Measurements from ENCODE around the gene PLCXD3.
"Not testable (repeated sequence)": the region's sequence is repeated elsewhere in the genome, so short reads cannot be mapped to it uniquely, and the experiment has no call there.

PLCXD3 gene

DNA sequence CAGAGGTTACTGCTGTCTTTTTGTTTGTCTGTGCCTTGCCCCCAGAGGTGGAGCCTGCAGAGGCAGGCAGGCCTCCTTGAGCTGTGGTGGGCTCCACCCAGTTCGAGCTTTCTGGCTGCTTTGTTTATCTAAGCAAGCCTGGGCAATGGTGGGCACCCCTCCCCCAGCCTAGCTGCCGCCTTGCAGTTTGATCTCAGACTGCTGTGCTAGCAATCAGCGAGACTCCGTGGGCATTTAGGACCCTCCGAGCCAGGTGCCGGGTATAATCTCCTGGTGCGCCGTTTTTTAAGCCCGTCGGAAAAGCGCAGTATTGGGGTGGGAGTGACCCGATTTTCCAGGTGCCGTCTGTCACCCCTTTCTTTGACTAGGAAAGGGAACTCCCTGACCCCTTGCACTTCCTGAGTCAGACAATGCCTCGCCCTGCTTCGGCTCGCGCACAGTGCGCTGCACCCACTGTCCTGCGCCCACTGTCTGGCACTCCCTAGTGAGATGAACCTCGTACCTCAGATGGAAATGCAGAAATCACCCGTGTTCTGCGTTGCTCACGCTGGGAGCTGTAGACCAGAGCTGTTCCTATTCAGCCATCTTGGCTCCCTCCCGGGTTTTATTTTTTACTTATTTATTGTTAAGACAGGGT is 16.8 kb downstream of the PLCXD3 start:
- DNase-seq (ENCODE audit: low read depth, low spot score) = not testable (repeated sequence)

DNA sequence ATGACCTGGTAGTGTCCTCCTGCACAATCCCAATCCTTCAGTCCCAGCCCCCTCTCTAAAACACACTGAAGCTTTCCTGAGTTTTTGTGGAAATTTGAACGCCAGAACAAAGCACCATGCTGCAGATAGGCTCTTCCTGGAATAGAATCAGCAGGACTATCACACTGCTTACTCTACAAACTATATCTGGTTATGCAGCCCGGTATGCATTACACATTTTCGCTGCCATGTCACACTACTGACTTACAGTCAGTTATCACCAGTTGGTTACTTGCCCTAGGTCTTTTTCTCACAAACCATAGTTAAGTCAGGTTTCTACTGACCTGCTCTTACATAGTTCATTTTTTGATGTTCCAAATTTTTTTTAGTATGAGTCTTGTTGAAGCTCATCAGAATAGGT is 24.9 kb downstream of the PLCXD3 start:
- DNase-seq (ENCODE audit: low read depth, low spot score) = no peak

DNA sequence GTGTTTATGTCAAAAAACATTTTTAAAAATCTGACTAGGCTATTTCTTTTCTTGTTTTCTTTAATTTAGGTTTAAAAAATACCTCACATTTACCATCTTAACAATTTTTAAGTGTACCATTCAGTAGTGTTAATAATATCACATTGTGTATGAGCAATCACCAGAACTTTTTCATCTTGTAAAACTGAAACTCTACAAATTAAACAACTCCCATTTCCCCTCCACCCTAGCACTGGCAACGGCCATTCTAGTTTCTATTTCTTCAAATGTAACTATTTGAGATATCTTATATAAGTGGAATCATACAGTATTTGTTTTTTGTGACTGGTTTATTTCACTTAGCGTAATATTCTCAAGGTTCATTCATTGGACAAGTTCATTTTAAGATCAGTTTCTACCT is 27.7 kb downstream of the PLCXD3 start:
- no peak for DNase-seq (ENCODE audit: low read depth, low spot score)

DNA sequence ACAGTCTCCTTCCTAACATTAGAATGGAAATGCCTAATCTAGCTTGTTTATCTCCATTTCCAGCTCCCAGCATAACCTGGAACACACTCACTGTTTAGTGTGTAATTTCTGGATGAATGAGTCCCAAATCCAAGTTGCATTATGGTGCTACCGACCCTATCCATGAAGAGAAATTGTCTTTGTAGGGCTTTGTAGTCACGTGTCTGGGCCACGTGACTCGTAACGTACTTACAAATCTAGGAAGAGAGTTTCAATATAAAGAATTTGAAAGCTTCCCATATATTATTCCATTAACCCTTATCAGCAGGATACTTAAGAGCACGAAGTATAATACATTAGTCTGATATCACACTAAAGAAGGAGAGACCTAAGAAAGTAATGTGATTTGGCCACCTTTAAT is 28.2 kb downstream of the PLCXD3 start:
- no peak for DNase-seq (ENCODE audit: low read depth, low spot score)

DNA sequence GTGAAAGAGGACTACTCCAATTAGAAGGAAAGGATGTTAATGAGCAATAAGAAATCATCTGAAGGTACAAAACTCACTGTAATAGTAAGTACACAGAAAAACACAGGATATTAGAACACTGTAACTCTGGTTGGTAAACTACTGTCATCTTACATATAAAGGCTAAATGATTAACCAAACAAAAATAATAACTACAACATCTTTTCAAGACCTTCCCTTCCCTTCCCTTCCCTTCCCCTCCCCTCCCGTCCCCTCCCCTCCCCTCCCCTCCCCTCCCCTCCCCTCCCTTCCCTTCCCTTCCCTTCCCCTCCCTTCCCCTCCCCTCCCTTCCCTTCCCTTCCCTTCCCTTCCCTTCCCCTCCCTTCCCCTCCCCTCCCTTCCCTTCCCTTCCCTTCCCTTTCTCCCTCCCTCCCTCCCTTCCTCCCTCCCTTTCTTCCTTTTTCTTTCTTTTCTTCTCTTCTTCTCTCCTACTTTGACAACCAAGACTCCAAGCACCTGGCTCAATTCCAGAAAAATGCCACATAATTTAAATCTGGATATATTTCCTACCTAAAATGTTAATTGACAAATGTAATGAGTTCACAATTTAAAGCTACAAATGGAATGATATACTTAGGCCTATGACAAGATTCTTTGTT is 38.7 kb downstream of the PLCXD3 start:
- DNase-seq (ENCODE audit: low read depth, low spot score) = not testable (repeated sequence)

DNA sequence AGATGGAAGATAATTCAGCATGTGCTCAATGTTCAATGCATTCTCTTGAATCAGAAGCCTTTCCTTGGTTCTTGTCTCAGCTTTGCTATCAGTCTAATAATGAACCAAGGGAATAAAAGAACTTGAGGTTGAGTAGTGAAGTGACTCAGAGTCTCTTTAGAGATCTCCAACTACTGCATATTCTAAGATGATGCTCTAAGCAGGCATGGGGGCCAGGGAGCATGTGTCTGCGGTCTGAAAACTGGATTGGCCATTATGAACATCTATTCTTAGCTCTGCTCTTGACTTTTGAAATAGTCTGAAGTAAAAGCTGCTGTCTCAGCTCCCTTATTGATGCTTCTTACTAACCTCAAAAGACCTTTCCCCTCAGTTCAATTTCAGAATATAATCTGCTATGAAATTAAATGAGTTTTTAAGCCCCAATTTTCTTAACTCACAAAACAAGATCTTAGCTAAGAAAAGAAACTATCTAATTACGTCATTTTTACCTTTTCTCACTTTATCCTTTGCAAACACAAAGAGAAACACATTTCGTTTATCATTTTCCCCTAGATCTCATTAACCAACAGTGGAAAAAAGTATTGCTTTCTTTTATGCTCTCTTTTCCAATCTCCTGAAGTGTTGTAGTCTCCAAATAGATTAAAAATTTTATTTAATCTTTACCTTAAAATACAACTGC is 44.8 kb downstream of the PLCXD3 start:
- no peak for DNase-seq (ENCODE audit: low read depth, low spot score)

DNA sequence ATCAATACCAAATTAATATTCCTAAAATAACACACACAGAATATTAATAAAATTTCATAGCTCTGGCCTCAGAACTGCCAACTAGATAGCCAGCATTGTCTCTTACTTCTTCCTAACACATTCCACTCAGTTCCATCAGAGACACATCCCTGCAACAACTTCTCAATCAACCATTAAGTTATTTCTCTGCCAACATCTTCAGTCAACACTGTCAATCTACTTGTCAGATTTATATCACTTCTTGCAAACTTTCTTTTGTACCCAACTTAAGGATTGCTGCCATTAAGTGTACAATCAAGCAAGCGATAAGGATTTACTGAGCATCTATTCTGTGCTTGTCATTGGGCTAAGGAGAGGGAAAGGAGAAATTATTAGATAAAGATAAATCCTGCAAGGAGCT is 50.8 kb downstream of the PLCXD3 start:
- no peak for DNase-seq (ENCODE audit: low read depth, low spot score)

DNA sequence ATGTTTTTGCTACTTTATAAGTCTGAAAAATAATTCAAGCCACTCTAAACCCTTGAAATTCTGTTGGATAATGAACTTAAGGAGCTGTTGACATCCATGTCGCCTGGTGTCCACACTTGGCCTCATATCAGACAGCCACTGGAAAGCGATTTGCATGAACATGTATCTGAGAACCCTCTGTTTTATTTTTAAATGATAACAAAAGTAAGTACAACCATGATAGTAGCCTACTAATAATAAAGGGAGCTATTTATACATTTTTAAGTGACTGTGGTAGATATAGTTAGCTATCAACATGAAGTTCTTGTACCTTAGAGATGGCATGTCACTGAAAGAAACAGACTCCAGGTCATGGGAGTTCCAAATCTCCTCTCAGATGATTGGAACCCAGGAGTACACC is 53.3 kb downstream of the PLCXD3 start:
- DNase-seq (ENCODE audit: low read depth, low spot score) = no peak

DNA sequence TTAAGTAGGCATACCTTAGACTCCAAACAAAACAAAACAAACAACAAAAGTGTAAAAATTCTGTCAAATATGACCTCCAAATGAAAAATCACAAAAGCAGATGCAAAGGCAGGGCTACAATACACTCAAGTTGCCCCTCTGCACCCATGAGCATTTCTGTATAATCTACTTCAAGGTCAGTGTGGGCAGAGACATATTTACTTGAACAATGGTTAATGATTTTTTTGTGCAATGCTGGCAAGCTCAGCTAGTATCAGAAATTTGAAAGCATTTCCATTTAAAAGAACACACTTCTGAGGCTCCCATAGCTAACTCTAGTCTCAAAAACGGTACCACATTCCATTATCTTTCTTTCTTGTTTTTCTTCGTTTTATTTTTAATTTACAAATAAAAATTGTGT is 57.9 kb downstream of the PLCXD3 start:
- DNase-seq (ENCODE audit: low read depth, low spot score) = no peak

DNA sequence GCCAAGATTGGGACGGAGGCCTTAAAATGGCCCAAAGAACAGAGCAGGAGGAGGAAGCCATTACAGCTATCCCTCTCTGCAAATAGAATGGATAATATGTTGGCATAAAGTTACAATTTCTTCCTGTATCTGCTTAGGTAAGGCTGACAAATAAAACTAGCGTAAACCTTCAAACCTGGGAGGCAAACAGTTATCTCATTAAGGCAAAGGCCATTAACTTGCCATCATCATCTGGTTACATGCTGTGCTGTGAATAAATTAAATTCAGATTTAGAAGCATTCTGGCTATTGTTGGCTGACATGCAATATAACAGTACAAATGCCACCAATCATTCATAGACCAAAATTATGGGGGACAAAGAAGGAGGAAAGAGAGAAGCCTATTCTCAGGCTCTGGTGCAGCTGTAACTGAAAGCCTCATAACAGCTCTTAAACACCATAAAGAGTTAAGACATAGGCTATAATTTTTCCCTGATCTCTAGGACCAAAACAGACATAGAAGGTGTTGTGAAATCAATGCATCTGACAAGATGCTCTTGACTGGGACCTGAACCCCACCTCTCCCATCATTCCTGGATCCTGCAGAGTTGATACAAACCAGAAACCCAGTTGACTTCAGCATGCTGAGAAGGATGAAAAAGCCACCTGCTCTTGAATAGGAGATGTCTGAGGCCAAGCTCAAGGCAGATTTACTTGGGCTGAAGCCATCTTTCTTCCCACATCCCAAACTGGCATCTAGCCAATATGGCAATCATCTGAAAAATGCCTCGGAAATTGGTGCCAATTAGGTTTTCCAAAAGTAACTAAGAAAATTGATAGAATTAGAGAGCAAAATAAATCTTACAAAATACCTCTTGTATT is 62.5 kb downstream of the PLCXD3 start:
- no peak for DNase-seq (ENCODE audit: low read depth, low spot score)

DNA sequence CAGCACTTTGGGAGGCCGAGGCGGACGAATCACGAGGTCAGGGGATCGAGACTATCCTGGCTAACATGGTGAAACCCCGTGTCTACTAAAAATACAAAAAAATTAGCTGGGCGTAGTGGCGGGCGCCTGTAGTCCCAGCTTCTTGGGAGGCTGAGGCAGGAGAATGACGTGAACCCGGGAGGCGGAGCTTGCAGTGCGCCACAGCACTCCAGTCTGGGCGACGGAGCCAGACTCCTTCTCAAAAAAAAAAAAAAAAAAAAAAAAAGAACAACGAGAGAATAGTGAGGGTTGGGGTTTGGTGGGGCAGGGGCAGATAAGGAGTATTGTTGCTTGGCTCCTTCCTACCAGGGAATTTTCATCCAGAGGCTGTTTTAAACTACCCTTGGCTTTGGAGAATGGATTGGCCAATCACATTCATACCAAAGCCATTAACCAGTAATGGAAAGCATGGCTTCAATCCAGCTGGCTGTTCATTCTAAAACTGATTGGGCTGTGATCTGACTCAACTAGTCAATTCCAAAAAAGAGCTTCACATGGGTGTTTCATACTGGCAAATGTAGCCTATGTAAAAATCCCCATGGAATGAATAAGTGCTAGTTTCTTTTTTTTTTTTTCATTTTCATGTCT is 64.4 kb downstream of the PLCXD3 start:
- no peak for DNase-seq (ENCODE audit: low read depth, low spot score)

DNA sequence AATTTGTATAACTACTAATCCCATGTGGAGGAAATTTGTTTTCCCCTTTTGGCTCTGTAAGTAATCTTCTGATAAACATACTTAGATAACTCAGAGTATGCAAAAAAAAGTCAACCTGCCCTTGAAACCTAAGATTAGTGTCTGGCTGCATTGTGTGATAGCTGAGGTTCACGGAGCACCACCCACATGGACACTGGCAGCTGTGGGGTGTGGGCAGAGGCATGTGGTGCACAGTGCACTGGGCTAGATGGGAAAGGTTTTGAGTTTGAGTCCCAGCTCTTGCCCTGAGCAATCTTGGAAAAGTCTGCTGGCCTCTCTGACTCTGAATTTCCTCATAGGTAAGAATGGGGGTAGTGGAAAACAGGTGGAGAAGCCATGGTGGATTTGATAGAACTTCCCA is 75.1 kb downstream of the PLCXD3 start:
- no peak for DNase-seq (ENCODE audit: low read depth, low spot score)

DNA sequence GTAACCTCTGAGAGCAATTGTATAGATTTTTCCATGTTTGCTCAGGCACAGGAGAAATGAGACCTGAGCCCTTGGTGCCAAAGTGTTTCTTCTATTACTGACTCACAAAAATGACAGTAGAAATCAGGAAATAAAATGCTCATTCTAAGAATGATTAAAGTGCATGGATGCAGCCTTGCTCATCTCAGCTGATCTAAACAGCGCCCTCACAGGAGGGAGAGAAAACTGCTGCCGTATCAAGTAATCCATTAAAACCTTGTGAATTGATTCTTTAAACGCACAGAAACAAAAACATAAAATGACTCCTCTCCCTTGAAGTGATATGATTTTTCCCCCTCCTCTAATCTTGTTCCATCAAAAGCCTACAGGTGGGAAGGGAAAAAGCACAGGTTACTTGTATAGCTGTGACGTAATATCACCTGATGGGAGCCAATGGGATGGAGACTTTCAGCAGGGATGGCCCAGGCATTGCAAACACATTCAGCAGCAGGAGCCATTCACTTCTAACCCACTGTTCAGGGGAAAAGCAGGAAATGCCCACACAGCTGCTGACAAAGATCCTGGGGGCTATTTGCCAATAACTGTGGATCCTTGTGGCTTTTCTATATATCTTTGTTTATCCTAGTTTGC is 76.7 kb downstream of the PLCXD3 start:
- DNase-seq (ENCODE audit: low read depth, low spot score) = no peak

DNA sequence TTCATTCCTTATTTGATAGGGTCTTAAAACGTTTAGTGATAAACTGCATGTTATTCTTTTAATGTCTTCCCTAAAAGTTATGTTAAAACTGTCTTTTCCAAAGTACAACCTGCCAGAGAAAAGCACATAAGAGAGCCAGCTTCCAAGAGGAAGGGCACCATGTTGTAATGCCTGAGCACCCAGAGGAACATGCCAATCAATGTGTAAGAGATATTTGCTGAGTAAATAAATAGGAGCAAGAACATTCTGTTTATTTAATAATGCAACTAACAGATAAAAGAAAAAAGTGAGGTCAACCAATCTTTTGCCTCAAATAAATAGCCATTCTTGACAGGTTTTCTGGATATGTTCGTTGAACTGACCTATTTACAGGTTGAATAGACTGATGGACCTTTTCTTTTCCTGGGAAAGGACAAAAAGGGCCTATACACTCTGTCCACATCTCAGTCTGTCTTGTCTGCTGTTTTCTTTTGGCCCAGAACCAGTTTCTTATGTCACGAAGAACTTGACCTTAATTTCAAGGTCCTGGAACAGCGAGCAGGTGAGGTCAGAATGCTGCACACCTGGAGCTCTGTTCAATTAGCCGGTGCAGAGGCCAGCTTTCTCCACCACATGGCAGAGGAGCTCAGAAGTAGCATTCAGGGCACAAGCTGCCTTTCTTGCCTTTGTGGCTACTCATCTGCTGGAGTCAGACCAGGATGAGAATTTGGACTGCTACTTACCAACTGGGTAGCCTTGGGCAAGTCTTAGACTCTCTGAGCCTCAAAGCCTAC is 77.7 kb downstream of the PLCXD3 start:
- DNase-seq (ENCODE audit: low read depth, low spot score) = no peak

DNA sequence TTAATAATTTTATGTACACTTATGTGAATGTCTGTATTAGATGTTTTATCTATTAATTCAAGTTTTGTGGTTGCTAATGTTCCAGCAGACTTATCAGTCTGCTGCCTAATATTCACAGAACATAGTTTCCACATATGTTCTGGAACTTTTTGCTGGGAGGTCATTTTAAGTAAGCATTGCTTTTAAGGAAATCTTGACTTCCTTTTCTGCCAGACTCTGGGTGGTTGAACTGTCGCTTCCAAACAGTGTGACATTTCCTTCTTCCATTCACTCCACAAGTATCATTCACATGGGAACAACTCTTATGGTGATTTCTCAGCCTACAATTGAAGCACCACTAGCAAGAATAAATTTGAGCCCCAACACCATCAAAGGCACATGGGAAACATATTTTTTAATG is 82.9 kb downstream of the PLCXD3 start:
- DNase-seq (ENCODE audit: low read depth, low spot score) = no peak

DNA sequence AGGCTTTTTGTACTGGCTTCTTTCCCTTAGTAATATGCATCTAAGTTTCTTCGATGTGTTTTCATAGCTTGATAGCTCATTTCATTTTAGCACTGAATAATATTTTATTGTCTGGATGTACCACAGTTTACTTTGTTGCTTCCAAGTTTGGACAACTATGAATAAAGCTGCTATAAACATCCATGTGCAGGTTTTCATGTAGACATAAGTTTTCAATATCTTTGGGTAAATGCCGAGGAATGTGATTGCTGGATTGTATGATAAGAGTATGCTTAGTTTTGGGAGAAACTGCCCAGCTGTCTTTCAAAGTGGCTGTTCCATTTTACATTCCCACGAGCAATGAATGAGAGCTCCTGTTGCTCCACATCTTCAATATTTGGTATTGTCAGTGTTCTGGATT is 84.7 kb downstream of the PLCXD3 start:
- DNase-seq (ENCODE audit: low read depth, low spot score) = no peak

DNA sequence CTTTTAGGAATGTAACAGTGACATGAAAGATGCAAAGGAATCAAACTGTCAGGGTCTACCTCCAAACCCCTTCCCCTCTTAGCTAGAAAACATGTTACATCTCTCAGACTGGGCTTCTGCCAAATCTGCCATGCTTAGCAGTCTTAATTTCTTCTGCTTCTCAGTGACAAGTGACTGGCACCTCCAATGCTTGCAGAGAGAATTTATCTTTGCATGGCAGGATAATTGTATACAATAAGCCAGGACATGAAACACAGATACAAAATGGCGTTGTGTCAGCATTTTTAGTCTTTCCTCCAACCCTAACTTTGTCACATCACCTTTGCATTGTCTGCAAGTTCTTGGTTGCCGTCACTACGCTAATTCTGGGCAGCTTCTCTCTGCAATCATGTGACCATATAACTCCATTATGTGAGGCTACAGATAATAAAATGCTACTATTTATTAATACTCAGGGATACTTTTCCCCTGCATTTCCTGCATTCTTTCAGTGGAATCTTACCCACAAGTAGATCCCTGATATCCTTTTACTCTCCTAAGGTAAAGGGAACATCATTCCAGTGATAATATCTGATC is 89.8 kb downstream of the PLCXD3 start:
- no peak for DNase-seq (ENCODE audit: low read depth, low spot score)

DNA sequence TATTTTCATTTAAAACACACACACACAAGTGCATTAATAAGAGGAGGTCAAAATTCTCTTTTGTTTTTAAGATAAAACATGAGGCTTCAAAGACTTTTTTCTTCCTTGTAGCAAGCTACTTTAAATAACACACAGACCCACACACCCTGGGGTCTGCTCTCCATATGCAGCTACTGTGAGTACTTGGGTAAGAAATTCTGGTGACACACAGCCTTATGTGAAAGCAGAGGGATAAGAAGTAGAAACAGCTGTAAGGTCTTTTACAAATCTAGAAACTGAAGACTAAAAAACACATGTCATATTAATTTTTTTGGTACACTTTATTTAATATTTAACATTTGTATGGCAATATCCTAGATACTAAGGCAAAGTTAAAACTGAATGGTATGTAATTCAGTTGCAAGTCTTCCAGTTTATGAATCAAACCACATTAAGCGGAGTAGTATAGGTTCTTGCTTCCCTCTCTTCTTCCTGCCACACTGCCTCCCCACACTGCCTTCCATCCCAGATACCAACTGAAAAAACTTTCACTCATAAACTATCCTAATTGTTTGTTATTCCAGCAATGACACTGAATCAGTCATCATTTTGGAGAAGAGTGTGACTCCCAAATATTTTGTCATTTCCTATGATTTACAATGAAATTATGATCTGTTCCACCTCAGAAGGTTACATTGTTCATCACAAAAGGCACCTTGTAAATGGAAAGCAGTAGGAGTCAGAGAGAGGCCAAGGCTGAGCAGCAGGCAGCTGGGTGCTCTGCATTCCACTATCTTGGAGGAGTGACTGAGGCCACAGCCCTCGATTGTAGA is 92.0 kb downstream of the PLCXD3 start:
- no peak for DNase-seq (ENCODE audit: low read depth, low spot score)

DNA sequence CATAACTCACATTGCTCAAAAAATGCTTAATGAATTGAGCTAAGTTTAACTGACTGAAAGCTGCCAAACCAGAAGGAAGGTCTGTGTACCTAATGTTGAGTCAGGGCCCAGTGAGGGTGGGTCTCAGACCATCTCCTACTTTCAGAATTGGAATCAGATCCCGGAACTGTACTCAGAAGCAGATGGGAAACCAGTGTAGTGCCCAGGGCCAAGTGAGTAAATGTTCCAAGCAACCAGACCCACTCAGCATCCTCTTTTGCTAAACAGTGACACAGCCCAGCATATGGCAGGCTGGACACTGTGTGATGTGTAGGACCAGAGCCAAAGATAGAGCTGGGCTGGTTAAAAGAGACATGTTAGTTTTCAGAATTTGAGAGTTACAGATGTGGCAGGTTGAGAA is 94.1 kb downstream of the PLCXD3 start:
- DNase-seq (ENCODE audit: low read depth, low spot score) = no peak

All from activated CD4-positive, CD25-positive, alpha-beta regulatory T cell treated with anti-CD3 and anti-CD28 coated beads, Interleukin-2, amount 50 U/mL, for 16 hours (primary cell).